ENCODE measurements around the gene FAM13B.
"Not testable (repeated sequence)": the region's sequence is repeated elsewhere in the genome, so short reads cannot be mapped to it uniquely, and the experiment has no call there.

DNA sequence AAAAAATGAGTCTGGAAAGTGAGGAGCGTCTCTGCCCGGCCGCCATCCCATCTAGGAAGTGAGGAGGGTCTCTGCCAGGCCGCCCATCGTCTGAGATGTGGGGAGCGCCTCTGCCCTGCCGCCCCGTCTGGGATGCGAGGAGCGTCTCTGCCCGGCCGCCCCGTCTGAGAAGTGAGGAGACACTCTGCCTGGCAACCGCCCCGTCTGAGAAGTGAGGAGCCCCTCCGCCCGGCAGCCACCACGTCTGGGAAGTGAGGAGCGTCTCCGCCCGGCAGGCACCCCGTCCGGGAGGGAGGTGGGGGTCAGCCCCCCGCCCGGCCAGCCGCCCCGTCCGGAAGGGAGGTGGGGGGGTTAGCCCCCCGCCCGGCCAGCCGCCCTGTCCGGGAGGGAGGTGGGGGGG lies 37.1 kb upstream of the FAM13B start:
- not testable (repeated sequence) for TF ChIP-seq POLR2A (IDR thresholded peaks at IDR 0.05)
- TF ChIP-seq, protein P1, sequence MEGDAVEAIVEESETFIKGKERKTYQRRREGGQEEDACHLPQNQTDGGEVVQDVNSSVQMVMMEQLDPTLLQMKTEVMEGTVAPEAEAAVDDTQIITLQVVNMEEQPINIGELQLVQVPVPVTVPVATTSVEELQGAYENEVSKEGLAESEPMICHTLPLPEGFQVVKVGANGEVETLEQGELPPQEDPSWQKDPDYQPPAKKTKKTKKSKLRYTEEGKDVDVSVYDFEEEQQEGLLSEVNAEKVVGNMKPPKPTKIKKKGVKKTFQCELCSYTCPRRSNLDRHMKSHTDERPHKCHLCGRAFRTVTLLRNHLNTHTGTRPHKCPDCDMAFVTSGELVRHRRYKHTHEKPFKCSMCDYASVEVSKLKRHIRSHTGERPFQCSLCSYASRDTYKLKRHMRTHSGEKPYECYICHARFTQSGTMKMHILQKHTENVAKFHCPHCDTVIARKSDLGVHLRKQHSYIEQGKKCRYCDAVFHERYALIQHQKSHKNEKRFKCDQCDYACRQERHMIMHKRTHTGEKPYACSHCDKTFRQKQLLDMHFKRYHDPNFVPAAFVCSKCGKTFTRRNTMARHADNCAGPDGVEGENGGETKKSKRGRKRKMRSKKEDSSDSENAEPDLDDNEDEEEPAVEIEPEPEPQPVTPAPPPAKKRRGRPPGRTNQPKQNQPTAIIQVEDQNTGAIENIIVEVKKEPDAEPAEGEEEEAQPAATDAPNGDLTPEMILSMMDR (IDR thresholded peaks at IDR 0.05): not testable (repeated sequence)

Data from transverse colon (tissue), 3 donors.